NCI-H510A treated with DMSO at 0.1 percent for 48 hours (cell line): ENCODE results near the gene MAPT.
"Not testable (repeated sequence)": the region's sequence is repeated elsewhere in the genome, so short reads cannot be mapped to it uniquely, and the experiment has no call there.

Experiments used
- DNase-seq: peaks from one replicate; lab custom pipeline; 2025; lab: John Stamatoyannopoulos, UW

MAPT gene

DNA sequence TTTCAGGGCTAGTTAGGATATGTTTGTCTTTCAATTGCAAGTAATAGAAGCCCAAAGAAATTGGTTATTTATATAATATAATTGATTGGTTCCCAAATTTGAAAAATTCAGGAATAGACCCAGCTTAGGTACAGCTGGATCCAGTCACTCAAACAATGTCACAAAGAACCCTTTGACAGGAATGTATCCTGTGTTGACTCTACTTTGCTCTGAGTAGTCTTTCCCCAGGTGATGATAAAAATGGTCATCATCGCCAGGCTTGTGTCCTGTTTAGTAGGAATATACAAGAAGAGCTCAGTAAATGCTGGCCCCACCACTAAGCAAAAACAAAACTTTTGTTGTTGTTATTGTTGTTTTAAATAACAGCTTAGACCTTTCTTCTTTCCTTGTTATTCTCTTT is 35.0 kb downstream of the MAPT start:
- no peak for DNase-seq

DNA sequence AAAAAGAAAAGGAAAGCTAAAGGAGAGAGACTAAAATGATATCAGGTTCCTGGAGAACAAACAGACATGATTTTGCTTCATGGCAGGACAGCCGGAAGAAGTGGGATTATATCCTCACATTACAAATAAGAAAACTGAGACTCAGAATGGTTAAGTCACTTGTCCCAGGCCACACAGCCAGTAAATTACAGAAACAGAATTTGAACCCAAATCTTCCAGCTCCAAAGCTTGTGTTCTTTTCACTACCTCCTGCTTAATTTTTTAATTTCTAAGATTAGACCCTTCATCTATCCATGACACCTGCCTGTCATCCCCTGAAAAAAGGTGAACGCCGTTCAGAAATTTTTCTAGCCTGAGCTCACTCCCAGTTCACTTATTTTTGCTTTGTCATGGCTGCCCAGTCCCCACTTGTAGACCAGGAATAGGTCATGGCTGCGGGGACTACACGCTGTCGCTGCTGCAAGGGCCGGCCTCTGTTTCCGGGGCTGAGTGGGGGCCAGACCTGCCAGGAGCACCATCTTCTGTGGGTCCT is 36.1 kb downstream of the MAPT start:
- DNase-seq: no peak

DNA sequence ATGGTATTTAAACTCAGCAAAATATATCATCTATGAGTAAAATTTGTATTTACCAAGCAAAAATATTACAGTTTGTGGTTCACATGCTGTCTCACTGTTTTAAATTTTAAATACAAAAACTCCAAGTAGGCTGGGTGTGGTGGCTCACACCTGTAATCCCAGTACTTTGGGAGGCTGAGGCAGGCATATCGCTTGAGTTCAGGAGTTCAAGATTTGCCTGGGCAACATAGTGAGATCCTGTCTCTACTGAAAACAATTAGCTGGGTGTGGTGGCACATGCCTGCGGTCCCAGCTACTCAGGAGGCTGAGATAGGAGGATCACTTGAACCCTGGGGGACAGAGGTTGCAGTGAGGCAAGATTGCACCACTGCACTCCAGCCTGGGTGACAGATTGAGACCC is 37.3 kb downstream of the MAPT start:
- no peak for DNase-seq

DNA sequence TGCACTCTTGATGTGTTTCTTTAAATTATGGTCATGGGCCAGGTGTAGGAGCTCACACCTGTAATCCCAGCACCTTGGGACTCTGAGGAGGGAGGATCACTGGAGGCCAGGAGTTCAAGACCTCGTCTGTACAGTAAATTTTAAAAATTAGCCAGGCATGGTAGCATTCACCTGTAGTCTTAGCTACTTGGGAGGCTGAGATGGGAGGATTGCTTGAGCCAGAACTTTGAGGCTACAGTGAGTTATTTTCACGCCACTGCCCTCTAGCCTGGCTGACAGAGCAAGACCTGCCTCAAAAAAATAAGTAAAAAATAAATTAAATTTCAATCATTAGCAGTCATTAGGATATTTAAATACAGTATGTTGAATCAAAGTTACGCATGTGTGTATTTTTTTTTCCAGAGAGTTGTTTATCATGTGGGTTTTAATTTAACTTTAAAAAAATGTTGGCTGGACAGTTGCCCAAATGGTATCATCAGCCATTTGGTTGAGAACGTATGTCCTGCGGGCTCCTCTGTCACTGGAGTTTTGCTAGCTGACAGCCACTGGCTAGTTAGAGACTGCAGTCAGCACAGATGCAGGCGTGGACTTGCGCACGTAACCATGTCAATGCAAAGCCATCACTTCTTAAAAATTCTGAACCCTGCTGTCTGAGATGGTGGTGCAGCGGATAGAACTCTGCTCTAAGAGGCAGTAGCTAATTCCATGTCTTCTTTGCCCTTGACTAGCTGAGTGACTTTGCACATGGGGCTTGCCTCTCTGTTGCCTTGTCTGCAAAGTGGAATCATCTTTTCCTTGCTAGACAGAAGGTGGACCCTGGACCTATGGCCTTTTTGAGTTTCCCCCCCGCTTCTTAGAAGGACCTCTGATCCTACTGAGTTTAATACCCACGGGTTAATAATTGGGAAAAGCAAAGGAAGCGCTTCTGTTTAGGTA is 40.0 kb downstream of the MAPT start:
- no peak for DNase-seq

DNA sequence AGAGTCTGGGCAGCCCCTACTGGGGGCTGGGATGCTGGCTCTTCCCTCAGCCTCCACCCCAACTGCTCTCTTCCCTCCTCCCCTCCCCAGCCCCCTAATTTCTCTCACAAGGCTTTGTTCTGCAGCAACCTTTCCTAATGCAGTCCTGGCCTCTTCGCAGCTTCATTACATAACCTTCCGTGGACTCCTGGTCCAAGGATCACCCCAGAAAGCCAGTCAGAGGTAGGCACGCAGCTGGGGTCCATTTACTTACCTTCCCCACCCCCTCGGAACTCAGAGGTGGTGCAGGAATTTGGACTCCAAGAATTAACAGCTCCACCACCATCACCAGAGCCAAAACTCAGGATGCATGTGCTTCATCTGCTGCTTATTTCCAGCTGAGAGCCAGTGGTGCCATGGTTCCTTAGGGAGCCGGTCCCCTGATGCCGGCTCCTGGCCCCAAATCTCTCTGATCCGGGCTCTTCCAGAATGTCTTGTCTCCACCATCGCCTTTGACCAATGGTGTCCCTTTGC is 40.9 kb downstream of the MAPT start:
- no peak for DNase-seq

DNA sequence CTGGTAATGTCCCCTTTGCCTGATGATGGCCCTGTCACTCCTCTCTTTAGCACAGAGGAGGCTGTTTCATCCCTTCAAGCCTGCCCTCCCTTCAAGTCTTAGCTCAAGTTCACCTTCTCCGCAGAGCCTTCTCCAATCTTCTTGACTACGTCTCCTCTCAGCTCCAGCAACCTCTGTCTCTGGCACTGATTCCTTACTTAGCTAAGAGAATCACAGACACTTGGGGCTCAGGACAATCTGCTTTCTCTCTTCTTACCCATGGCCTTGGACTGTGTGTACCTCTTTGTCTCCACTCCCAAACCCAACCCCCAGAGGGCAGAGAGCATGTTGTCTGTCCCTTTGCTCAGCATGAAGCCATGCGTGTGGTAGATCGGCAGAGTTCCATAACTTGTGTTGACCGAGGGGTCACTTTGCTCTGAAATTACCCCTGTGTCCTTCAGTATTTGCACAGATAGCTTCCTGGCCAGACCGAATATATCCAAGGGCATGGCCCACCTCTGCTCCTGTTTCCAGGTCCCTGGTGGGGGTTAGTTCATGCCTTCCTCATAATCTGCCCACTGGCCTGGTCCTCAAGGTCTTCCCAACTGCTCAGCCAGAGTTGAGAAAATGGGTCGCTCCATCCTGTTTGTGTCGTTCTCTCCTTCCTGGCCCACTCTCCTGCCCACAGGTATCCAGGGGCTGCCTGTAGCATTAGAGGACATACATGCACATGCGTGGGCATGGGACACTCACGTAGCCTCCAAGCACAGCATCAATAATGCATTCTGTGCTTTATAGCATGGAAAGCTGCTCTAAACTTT is 41.6 kb downstream of the MAPT start:
- no peak for DNase-seq

DNA sequence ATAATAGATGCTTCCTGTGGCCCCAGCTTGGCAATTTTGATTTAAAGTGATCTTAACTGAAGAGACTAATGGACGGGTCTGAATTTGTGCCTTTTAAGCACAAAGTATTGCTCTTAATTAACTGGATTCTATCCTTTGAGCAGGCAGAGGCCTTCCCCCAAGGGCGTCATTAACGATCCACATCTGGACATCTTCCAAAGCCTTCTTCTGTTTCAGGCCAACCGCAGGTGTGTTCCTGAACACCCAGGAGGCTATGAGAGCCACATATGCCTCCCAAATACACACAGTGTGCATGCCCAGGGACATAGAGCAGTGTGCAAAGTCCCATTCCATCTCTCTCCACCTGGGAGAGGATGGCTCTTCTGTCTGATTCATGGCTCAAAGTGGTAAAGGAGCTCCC is 42.3 kb downstream of the MAPT start:
- DNase-seq: no peak

DNA sequence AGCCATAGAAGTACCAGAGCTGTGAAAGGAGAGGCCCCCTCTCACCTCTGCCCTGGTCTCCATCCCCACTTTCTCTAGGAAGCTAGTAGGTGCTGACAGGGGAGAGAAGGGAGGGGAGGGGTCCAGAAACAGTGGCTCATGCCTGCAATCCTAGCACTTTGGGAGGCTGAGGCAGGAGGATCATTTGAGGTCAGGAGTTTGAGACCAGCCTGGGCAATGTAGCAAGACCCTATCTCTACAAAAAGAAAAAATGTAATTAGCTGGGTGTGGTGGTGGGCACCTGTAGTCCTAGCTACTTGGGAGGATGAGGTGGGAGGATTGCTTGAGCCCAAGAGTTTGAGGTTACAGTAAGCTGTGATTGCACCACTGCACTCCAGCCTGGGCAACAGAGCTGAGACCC is 42.8 kb downstream of the MAPT start:
- not testable (repeated sequence) for DNase-seq

DNA sequence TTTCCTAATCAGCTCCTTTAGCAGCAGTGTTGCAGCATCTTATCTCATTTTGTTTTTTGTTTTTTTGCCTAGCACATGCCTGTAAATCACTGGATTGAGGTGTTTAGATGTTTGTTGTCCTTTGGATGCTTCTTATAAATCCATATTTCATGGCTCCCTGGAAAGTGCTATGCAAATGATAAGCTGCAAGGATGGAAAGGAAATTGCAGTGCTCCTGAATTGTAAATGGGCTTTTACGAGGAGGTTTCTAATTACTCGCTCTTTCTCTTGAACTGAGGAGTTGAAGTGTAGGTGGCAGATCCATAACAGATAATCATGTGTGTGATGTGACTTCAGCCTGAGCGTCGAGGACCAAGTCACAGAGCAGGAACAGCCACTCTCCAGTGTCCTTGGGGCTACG is 45.0 kb downstream of the MAPT start:
- no peak for DNase-seq

DNA sequence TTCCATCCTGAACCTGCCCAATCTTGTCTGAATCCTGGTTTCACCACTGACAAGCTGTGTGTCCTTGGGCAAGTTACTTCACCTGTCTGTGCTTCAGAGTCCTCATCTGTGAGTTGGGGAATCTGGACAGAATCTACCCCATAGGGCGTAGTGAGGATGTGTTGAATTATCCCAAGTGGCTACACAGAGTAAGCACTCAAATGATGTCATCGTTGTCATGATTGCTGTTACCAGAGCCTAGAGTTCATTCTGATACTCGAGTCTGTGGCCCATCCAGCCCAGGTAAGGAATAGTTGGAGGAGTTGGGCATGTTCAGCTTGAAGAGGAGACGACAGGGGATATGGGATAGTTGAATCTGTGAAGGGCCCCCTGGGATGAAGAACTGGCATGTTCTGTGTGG is 45.9 kb downstream of the MAPT start:
- no peak for DNase-seq

DNA sequence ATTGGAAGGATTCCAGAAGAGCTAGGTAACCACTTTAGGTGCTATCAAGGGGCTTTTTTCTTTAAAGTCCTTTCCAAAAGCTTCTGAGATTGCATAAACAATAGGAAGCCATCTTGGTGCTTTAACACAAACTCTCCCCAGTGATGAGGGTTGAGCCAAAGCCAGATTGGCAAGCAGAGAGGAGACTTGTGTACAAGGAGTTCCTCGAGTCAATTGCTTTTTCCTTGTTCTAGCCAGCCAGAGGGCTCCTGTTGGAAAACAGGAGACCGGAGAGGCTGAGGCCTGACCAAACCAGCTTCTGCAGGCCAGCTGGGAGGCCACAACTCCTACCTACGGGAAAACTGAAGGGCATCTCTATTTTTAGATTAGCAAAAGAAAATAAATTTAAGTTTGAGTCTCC is 46.5 kb downstream of the MAPT start:
- DNase-seq: no peak

DNA sequence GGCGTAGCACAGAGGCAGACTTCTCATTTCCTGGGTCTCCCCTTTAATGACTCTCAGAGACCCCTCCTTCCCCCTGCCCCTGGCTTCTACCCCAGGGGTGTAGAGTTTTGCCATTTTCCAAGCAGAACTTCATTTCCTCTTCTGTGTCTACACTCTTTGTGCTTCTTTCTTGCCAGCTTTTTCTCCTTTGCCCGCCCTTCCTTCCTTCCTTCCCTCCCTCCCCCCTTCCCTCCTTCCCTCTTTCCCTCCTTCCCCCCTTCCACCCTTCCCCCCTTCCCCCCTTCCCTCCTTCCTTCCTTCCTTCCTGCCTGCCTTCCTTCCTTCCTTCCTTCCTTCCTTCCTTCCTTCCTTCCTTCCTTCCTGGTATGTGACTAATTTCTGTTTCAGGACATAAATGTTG is 47.0 kb downstream of the MAPT start:
- DNase-seq: no peak

DNA sequence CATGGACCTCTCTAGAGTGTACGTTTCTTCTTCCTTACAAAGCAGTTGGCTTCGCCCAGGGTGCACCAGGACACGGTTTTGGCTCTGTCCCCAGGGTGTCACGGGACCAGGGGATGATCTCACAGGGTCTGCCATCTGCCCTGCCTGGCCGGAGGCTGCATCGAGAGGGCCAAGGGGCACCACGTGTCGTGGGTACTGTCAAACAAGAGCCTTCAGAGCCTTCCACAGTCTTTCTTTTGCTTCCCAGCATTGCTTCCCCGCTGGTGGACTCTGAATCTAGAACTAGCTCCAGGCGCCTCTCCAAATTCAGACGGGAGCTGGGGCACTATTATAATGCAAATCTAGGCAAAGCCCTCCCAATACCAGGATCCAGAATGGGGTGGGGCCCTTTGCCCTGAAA is 47.9 kb downstream of the MAPT start:
- no peak for DNase-seq

DNA sequence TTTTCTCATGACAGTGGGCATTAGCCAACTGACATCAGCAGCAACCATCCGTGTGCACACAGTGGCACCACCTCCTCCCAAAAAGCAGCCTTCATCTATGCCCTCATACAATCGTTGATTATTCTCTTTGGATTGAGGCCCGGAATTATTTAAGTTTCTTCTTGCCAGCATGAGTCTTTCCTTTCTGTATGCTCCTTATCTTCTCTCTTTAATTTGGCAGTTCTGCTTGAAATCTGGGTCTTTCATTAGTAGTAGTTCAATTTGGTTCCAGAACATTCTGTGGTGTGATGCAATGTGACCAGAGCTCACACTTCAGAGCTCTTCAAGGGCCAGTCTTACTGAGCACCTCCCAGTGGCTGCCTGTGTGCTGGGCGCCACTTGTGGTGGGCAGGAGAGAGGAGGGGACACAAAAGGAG is 52.5 kb downstream of the MAPT start:
- no peak for DNase-seq

DNA sequence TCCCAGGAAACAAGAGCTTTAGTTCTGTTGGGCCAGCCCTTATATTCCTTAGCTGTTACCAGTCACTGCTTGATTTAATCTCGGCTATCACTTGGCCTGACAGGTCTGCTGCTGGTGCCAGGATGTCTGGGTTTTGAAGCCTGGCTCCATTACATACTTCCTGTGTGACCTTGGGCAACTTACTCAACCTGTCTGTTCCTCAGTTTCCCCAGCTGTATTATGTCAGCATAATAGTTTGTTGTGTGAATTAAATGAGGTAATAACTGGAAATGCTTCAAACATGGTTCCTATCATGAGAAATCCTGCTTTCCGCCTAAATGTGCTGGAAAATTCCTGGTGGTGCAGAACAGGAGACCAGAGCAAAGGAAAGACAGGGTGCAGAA is 54.1 kb downstream of the MAPT start:
- DNase-seq: no peak

DNA sequence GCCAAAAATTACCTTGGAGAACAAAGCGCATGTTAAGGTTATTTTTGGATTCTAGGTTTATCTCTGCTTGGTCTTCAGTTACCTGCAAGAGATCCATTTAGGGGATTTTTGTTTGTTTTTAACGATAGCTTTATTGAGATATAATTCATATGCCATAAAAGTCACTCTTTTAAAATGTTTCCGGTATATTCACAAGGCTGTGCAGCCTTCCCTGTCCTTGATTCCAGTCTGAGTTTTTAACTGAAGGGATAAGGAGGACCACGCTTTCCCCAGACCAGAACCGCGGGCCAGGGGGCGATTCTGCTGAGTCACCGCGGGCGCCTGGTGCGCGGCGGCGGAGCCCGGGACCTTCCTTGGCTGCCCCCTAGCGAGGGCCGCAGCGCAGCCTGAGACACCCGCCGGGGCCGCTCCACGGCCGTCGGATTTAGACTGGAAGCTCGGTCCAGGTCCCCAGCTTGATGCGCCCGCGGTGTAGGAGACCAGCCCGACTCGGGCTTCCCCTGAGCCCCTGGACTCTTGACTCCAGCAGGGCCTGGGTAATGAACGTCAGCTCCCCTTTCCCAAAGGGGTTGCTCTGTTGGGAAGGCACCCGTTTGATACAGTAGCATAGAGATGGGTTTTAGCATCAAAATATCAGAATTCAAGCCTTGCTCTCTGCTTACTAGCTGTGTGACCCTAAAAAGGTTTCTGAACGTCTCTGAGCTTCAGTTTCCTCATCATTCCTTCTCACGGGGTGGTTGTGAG is 54.7 kb downstream of the MAPT start:
- DNase-seq: peak; percentile 31

DNA sequence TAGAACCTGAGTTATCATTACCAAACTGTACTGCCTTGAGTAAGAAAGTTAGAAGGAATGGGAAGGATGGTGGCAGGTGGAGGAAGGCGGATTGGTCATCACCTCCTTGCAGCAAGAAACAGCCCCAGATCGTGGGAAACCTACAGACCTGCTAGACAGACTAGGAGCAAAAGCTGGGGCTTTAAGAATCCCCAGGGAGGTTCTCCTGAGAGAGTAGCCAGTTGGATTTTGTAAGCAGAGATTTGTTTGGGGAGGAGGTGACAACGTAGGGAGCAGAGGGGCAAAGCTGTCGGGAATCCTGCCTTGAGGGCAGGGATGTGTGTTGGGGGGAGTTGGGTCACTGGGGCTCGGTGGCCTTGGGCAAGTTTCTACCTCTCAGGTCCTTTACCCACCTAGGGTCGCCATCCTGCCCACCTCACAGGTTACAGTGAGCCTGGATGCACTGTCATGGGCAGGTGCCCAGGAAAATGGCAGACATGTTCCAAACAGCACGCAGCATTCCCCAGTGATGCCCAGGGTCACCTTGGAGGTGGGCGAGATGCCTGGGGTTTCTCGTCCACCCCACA is 55.5 kb downstream of the MAPT start:
- no peak for DNase-seq

DNA sequence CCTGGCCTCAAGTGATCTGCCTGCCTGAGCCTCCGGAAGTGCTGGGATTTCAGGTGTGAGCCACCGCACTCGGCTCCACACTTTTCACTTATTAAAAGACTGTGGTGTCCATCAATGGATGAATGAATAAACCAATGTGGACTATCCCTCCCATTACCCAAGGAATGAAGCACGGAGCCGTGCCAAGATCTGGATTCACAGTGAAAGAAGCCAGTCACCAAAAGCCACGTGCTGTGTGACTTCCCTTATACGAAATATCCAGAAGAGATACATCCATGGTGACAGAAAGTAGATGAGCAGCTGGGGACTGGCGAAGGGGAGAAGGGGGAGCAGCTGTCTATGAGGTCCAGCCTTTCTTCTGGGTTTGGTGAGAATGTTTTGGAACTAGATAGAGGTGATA is 56.5 kb downstream of the MAPT start:
- DNase-seq: no peak

DNA sequence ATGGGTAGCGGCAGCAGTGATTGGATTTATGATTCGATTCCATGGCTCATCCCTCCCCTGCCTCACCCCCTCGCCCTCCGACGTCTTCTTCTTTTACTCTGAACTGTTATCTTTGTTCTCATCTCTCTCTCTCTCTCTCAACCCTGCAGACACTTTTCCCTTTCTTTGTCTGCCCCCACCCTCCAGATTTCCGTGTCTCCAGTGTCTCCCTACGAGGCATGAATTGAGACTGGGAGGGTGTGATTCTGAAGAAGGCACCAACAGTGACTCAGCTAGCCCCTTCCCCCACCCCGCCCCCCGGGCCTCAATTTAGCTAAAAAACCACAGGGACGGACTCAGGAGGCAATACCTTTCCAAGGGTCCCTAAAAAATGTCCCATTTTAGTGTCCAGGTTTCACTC is 57.0 kb downstream of the MAPT start:
- DNase-seq: no peak

DNA sequence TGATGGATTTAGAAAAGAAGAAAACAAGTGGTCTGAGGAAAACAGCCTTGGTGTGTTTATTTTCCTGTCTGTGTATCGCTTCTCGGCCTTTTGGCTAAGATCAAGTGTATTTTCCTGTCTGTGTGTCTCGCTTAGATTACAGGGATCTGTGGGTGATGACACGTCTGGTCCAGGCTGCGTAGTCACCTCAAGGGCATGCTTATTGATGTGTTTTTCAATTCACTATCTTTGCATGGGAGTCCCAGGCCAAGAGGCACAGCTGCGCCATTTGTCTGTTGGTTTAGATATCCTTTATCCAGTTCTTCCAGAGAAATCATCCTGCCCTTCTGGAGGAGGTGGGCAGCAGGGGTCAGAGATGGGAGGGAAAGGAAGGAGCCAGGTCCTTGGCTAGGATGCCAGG is 57.6 kb downstream of the MAPT start:
- DNase-seq: no peak

DNA sequence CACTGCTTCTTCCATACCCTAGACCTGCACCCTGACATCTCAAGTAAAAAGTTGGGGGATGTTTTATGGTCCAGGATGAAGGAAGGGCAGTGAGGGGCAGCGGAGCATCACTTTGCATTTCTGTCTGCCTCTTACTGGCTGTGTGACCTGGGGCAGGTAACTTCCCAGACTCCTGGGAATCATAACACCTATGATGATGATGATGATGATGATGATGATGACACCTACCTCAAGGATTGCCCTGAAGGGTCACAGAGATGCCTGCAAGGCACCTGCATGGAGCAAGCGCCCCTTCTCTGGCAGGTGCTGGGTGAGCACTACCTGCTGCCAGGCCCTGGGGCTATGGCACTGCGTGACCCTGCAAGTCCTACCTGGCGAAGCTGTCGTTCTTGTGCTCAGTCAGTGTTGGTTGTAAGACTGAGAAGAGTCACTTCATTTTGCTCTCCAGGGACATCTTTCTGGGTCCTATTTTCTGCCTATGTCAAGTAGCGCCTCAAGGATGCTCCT is 58.5 kb downstream of the MAPT start:
- no peak for DNase-seq

DNA sequence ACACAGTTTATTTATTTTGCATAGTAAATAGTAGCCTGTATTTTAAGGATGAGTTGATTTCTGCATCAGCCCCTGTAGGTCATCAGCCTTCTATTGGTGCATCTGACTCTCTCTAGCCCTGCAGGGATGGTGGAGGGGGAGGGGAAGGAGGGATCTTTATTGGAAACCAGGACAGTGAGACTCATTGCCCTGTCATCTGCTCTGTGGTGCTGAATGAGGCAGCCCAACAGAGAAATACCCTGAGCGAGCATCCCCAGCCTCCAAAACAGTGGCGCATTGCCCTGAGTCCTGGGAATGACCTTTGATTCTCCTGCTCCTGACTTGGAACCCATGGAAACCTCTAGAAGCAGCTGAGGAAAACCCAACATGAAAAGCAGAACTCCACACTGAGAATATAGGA is 59.2 kb downstream of the MAPT start:
- no peak for DNase-seq
